ENCODE measurements around the gene SCRG1. TPM values are rescaled to one million over a fixed set of nuclear protein-coding genes. Genes with fewer than 3 reads are reported as not detected.
A peak's percentile ranks its signal among the peaks of the same experiment; 100 is the strongest.

SCRG1 gene
- total and polyA plus RNA-seq, 5 donors from 2014 or later: 0.05 to 0.17 TPM; not detected in 3

GRCh38 chr4:173346074-173346473, 52.8 kb downstream of the SCRG1 start:
- no peak for DNase-seq
- Histone ChIP-seq H3K4me3 (ENCODE audit: low read depth, low read length) (no peak overlapping the region), H3K27ac (ENCODE audit: insufficient read depth, low read length, poor library complexity, severe bottlenecking) (no peak overlapping the region), H3K27me3 (ENCODE audit: control insufficient read depth, insufficient read depth, low read length) (no peaks in the 10 kb centered on the region), H3K4me1 (ENCODE audit: control insufficient read depth, insufficient read depth, low read length, poor library complexity, severe bottlenecking) (no peaks in the 10 kb centered on the region), H3K36me3 (ENCODE audit: control insufficient read depth, insufficient read depth, low read length) (no peaks in the 10 kb centered on the region), H3K9me3 (ENCODE audit: control insufficient read depth in 2 of 2, low read length in 2 of 2) (no peaks in the 10 kb centered on the region)
- H3K27me3 Mint-ChIP-seq: peaks cover 27% of the 10 kb centered on the region
- H3K9me3 Mint-ChIP-seq: no peaks in the 10 kb centered on the region
- no peaks in the 10 kb centered on the region for H3K4me1 Mint-ChIP-seq
- no peak for ATAC-seq (ENCODE audit: low read depth in 2 of 2)
- H3K36me3 Mint-ChIP-seq: no peaks in the 10 kb centered on the region
- H3K4me3 Mint-ChIP-seq: no peak overlapping the region
- no peak overlapping the region for H3K27ac Mint-ChIP-seq

- H3K27me3 Mint-ChIP-seq: peaks cover 27% of the 10 kb centered on the region
- no peaks in the 10 kb centered on the region for H3K4me1 Mint-ChIP-seq
- ATAC-seq (ENCODE audit: low read depth in 2 of 2) (no peak), DNase-seq (no peak)
- H3K4me3 ChIP-seq (ENCODE audit: low read depth, low read length): no peak overlapping the region
- no peaks in the 10 kb centered on the region for H3K4me1 ChIP-seq (ENCODE audit: control insufficient read depth, insufficient read depth, low read length, poor library complexity, severe bottlenecking)
- no peak overlapping the region for H3K4me3 Mint-ChIP-seq
- H3K9me3 ChIP-seq (ENCODE audit: control insufficient read depth in 2 of 2, low read length in 2 of 2): no peaks in the 10 kb centered on the region
- H3K36me3 Mint-ChIP-seq: no peaks in the 10 kb centered on the region
- no peaks in the 10 kb centered on the region for H3K27me3 ChIP-seq (ENCODE audit: control insufficient read depth, insufficient read depth, low read length)
- H3K9me3 Mint-ChIP-seq: no peaks in the 10 kb centered on the region
- H3K27ac ChIP-seq (ENCODE audit: insufficient read depth, low read length, poor library complexity, severe bottlenecking): no peak overlapping the region
- no peak overlapping the region for H3K27ac Mint-ChIP-seq
- no peaks in the 10 kb centered on the region for H3K36me3 ChIP-seq (ENCODE audit: control insufficient read depth, insufficient read depth, low read length)
Observed at GRCh38 chr4:173345648-173346047, 53.3 kb downstream of the SCRG1 start.

GRCh38 chr4:173343832-173344397, 55.0 kb downstream of the SCRG1 start:
- no peak overlapping the region for H3K4me3 Mint-ChIP-seq
- Histone ChIP-seq H3K4me3 (ENCODE audit: low read depth, low read length) (no peak overlapping the region), H3K27ac (ENCODE audit: insufficient read depth, low read length, poor library complexity, severe bottlenecking) (no peak overlapping the region), H3K9me3 (ENCODE audit: control insufficient read depth in 2 of 2, low read length in 2 of 2) (no peaks in the 10 kb centered on the region), H3K27me3 (ENCODE audit: control insufficient read depth, insufficient read depth, low read length) (no peaks in the 10 kb centered on the region), H3K4me1 (ENCODE audit: control insufficient read depth, insufficient read depth, low read length, poor library complexity, severe bottlenecking) (no peaks in the 10 kb centered on the region), H3K36me3 (ENCODE audit: control insufficient read depth, insufficient read depth, low read length) (no peaks in the 10 kb centered on the region)
- ATAC-seq (ENCODE audit: low read depth in 2 of 2) (no peak), DNase-seq (no peak)
- H3K36me3 Mint-ChIP-seq: no peaks in the 10 kb centered on the region
- H3K9me3 Mint-ChIP-seq: no peaks in the 10 kb centered on the region
- H3K4me1 Mint-ChIP-seq: no peaks in the 10 kb centered on the region
- H3K27ac Mint-ChIP-seq: no peak overlapping the region
- H3K27me3 Mint-ChIP-seq: peaks cover 19% of the 10 kb centered on the region

GRCh38 chr4:173337463-173337862, 61.5 kb downstream of the SCRG1 start:
- Mint-ChIP-seq H3K27me3 (peaks cover 5% of the 10 kb centered on the region), H3K4me1 (peaks cover 4 to 18% (median 15%) of the 10 kb centered on the region in 4 donors), H3K27ac (no peak overlapping the region), H3K9me3 (no peaks in the 10 kb centered on the region), H3K4me3 (peak overlapping the region in 1 of 4 donors; percentile 22), H3K36me3 (no peaks in the 10 kb centered on the region)
- H3K27ac ChIP-seq (ENCODE audit: insufficient read depth, low read length, poor library complexity, severe bottlenecking): no peak overlapping the region
- DNase-seq (no peak), ATAC-seq (ENCODE audit: low read depth in 2 of 2) (no peak)
- no peaks in the 10 kb centered on the region for H3K9me3 ChIP-seq (ENCODE audit: control insufficient read depth in 2 of 2, low read length in 2 of 2)
- no peaks in the 10 kb centered on the region for H3K36me3 ChIP-seq (ENCODE audit: control insufficient read depth, insufficient read depth, low read length)
- no peak overlapping the region for H3K4me3 ChIP-seq (ENCODE audit: low read depth, low read length)
- peaks cover 16% of the 10 kb centered on the region for H3K4me1 ChIP-seq (ENCODE audit: control insufficient read depth, insufficient read depth, low read length, poor library complexity, severe bottlenecking)
- H3K27me3 ChIP-seq (ENCODE audit: control insufficient read depth, insufficient read depth, low read length): no peaks in the 10 kb centered on the region

GRCh38 chr4:173334891-173335752, 63.8 kb downstream of the SCRG1 start:
- Histone ChIP-seq H3K27me3 (ENCODE audit: control insufficient read depth, insufficient read depth, low read length) (no peaks in the 10 kb centered on the region), H3K27ac (ENCODE audit: insufficient read depth, low read length, poor library complexity, severe bottlenecking) (peak overlapping the region; percentile 97), H3K4me3 (ENCODE audit: low read depth, low read length) (peak overlapping the region; percentile 75), H3K36me3 (ENCODE audit: control insufficient read depth, insufficient read depth, low read length) (peaks cover 13% of the 10 kb centered on the region), H3K4me1 (ENCODE audit: control insufficient read depth, insufficient read depth, low read length, poor library complexity, severe bottlenecking) (peaks cover 31% of the 10 kb centered on the region), H3K9me3 (ENCODE audit: control insufficient read depth in 2 of 2, low read length in 2 of 2) (no peaks in the 10 kb centered on the region)
- Mint-ChIP-seq H3K9me3 (no peaks in the 10 kb centered on the region), H3K36me3 (peaks cover 11% of the 10 kb centered on the region), H3K27ac (peak overlapping the region in 2 of 3 donors; percentile 100), H3K27me3 (peaks cover 5% of the 10 kb centered on the region), H3K4me1 (peaks cover 12 to 34% (median 28%) of the 10 kb centered on the region in 4 donors), H3K4me3 (peak overlapping the region; percentile 94 to 100 (median 100))
- ATAC-seq (ENCODE audit: low read depth in 2 of 2) (peak; percentile 13 to 16), DNase-seq (peak; percentile 11 to 65 (median 36))

Other genes with a start within 250 kb of the SCRG1 start
- 13.8 TPM for gene GALNT7, start 230.3 kb downstream of the SCRG1 start, total RNA-seq
- 10 to 100 TPM; 13.0 to 19.5 (median 15.4) TPM for gene GALNT7, start 230.3 kb downstream of the SCRG1 start, polyA plus RNA-seq
- gene HMGB2, start 64.8 kb downstream of the SCRG1 start, total RNA-seq: 210 TPM
- gene HMGB2, start 64.8 kb downstream of the SCRG1 start, polyA plus RNA-seq: 100 to 1,000 TPM; 280 to 438 (median 341) TPM
- gene SAP30, start 28.2 kb downstream of the SCRG1 start, total RNA-seq: 8.4 TPM
- 10 to 100 TPM in 2 of 4 donors, 1 to 10 TPM in 2; 6.0 to 16.7 (median 9.3) TPM for gene SAP30, start 28.2 kb downstream of the SCRG1 start, polyA plus RNA-seq
- gene HAND2, start 131.1 kb upstream of the SCRG1 start, total RNA-seq: not detected
- not detected for gene HAND2, start 131.1 kb upstream of the SCRG1 start, polyA plus RNA-seq

Measured in CD4-positive, CD25-positive, alpha-beta regulatory T cell (primary cell).